Measurements from ENCODE around the gene BEAN1.

GRCh38 chr16:66511602-66512271 lies 84.6 kb downstream of the BEAN1 start:
- no peak for TF ChIP-seq POLR2AphosphoS5 (IDR thresholded peaks at IDR 0.05)
- TF ChIP-seq CTCF (IDR thresholded peaks at IDR 0.05) = no peak
- no peak for TF ChIP-seq EP300 (IDR thresholded peaks at IDR 0.05)
